ENCODE data around the gene SCT.

Gene SCT

GRCh38 chr11:581752-582151, 45.2 kb downstream of the SCT start:
- DNase-seq, result no peak

- no peak for DNase-seq
Observed at GRCh38 chr11:581342-581741, 45.6 kb downstream of the SCT start.

- no peak for DNase-seq
Observed at GRCh38 chr11:579830-580601, 47.0 kb downstream of the SCT start.

GRCh38 chr11:578276-579035, 48.5 kb downstream of the SCT start:
- no peak for DNase-seq

GRCh38 chr11:577611-577894, 49.4 kb downstream of the SCT start:
- DNase-seq, result no peak

GRCh38 chr11:576811-577610, 50.0 kb downstream of the SCT start:
- no peak for DNase-seq

All from NCI-H510A (cell line).